Activated B cell treated with CpG ODN at 0.5 μM for 24 hours (primary cell): ENCODE measurements around the gene SEC24D. TPM values are rescaled to one million over a fixed set of nuclear protein-coding genes. Genes with fewer than 3 reads are reported as not detected.
"Not testable (repeated sequence)": the region's sequence is repeated elsewhere in the genome, so short reads cannot be mapped to it uniquely, and the experiment has no call there.

Source experiments
- ATAC-seq: fragments of 200-7000 bp; cut with Tn5 transposase; one replicate; pipeline ENCODE4 v1.10.0; 2021; ENCODE audit warnings: low read depth, mild to moderate bottlenecking, moderate library complexity
- CTCF ChIA-PET: fragments of 350-600 bp; sonication (Branson Sonifier 250); formaldehyde crosslinking; loops from one replicate; lab custom pipeline; 2021; ENCODE audit warnings: antibody characterized with exemption; lab: Charles Lee
- POLR2A ChIA-PET: fragments of 350-600 bp; sonication (Branson Sonifier 250); formaldehyde crosslinking; loops from one replicate; lab custom pipeline; 2021; ENCODE audit warnings: antibody characterized with exemption; lab: Charles Lee
- DNase-seq: peaks from one replicate; pipeline ENCODE4 v3.0.0; 2022
- H3K27ac Mint-ChIP-seq: one replicate; pipeline ENCODE4 v1.8.0; 2020; ENCODE audit warnings: mixed read lengths
- H3K27me3 Mint-ChIP-seq: one replicate; pipeline ENCODE4 v1.8.0; 2021; ENCODE audit warnings: mixed read lengths
- H3K36me3 Mint-ChIP-seq: one replicate; pipeline ENCODE4 v1.8.0; 2021; ENCODE audit warnings: low read depth, mixed read lengths
- H3K4me1 Mint-ChIP-seq: one replicate; pipeline ENCODE4 v1.8.0; 2021; ENCODE audit warnings: mixed read lengths
- H3K4me3 Mint-ChIP-seq: one replicate; pipeline ENCODE4 v1.8.0; 2020; ENCODE audit warnings: mild to moderate bottlenecking, mixed read lengths
- H3K9me3 Mint-ChIP-seq: one replicate; pipeline ENCODE4 v1.8.0; 2020; ENCODE audit warnings: mixed read lengths
- CTCF ChIP-seq: fragments of 200-600 bp; IDR thresholded peaks from one replicate; pipeline ENCODE4 v1.8.0; 2022; ENCODE audit warnings: antibody characterized with exemption, mild to moderate bottlenecking
- intact Hi-C: fragments of 100-400 bp; cut with micrococcal nuclease; formaldehyde crosslinking; loops from one replicate; pipeline ENCODE4 v1.15.1; 2024
- total RNA-seq: library from RNA; stranded (reverse); gene quantifications from 2 replicates; pipeline ENCODE4 v1.2.3, GENCODE V29; 2022

SEC24D gene
- total RNA-seq, 1 donor from 2014 or later, result 19.4 TPM

GRCh38 chr4:118803253-118803652, 32.7 kb downstream of the SEC24D start:
- no peaks in the 10 kb centered on the region for H3K9me3 Mint-ChIP-seq
- no peak overlapping the region for H3K4me3 Mint-ChIP-seq
- ChIA-PET CTCF (interaction anchor here (1.3 kb wide), 1 partner anchor 30 kb away, joined by 3 read pairs; no protein-coding TSS in a partner anchor), POLR2A (no interaction called here)
- peaks cover 42% of the 10 kb centered on the region for H3K36me3 Mint-ChIP-seq
- DNase-seq (no peak), ATAC-seq (no peak)
- H3K27me3 Mint-ChIP-seq, result no peaks in the 10 kb centered on the region
- no peaks in the 10 kb centered on the region for H3K4me1 Mint-ChIP-seq
- no peak overlapping the region for H3K27ac Mint-ChIP-seq
- intact Hi-C loops, result no loop called here
- TF ChIP-seq CTCF, result no peak

GRCh38 chr4:118801895-118802575, 33.9 kb downstream of the SEC24D start:
- ChIA-PET POLR2A (no interaction called here), CTCF (no interaction called here)
- H3K36me3 Mint-ChIP-seq, result peaks cover 37% of the 10 kb centered on the region
- intact Hi-C loops, result no loop called here
- H3K4me1 Mint-ChIP-seq, result no peaks in the 10 kb centered on the region
- TF ChIP-seq CTCF, result no peak
- no peak for DNase-seq
- H3K27ac Mint-ChIP-seq, result no peak overlapping the region
- no peaks in the 10 kb centered on the region for H3K9me3 Mint-ChIP-seq
- no peaks in the 10 kb centered on the region for H3K27me3 Mint-ChIP-seq
- H3K4me3 Mint-ChIP-seq, result no peak overlapping the region
- ATAC-seq, result no peak

- no peak overlapping the region for H3K4me3 Mint-ChIP-seq
- ChIA-PET POLR2A (no interaction called here), CTCF (no interaction called here)
- intact Hi-C loops, result no loop called here
- H3K9me3 Mint-ChIP-seq, result no peaks in the 10 kb centered on the region
- no peak for TF ChIP-seq CTCF
- no peak overlapping the region for H3K27ac Mint-ChIP-seq
- DNase-seq, result no peak
- no peaks in the 10 kb centered on the region for H3K4me1 Mint-ChIP-seq
- no peak for ATAC-seq
- H3K36me3 Mint-ChIP-seq, result peaks cover 42% of the 10 kb centered on the region
- no peaks in the 10 kb centered on the region for H3K27me3 Mint-ChIP-seq
Observed at GRCh38 chr4:118799231-118799942, 36.5 kb downstream of the SEC24D start.

GRCh38 chr4:118798658-118799057, 37.3 kb downstream of the SEC24D start:
- no peak for TF ChIP-seq CTCF
- Mint-ChIP-seq H3K27ac (no peak overlapping the region), H3K9me3 (no peaks in the 10 kb centered on the region), H3K36me3 (peaks cover 39% of the 10 kb centered on the region), H3K4me3 (no peak overlapping the region), H3K4me1 (no peaks in the 10 kb centered on the region), H3K27me3 (no peaks in the 10 kb centered on the region)
- ATAC-seq, result no peak
- ChIA-PET CTCF (no interaction called here), POLR2A (no interaction called here)
- DNase-seq, result no peak
- intact Hi-C loops, result no loop called here

- intact Hi-C loops, result no loop called here
- no peak for TF ChIP-seq CTCF
- Mint-ChIP-seq H3K36me3 (peaks cover 37% of the 10 kb centered on the region), H3K27ac (no peak overlapping the region), H3K4me1 (no peaks in the 10 kb centered on the region), H3K27me3 (no peaks in the 10 kb centered on the region), H3K4me3 (no peak overlapping the region), H3K9me3 (no peaks in the 10 kb centered on the region)
- POLR2A ChIA-PET, result no interaction called here
- CTCF ChIA-PET, result no interaction called here
- DNase-seq (no peak), ATAC-seq (no peak)
Observed at GRCh38 chr4:118797558-118798142, 38.3 kb downstream of the SEC24D start.

GRCh38 chr4:118791690-118792446, 44.1 kb downstream of the SEC24D start:
- DNase-seq, ATAC-seq, H3K4me3 Mint-ChIP-seq, H3K4me1 Mint-ChIP-seq, POLR2A ChIA-PET, H3K9me3 Mint-ChIP-seq, H3K27ac Mint-ChIP-seq, CTCF ChIA-PET, H3K27me3 Mint-ChIP-seq, intact Hi-C loops: not testable (repeated sequence)
- peaks cover 21% of the 10 kb centered on the region for H3K36me3 Mint-ChIP-seq
